Stomach (tissue), 4 donors: Measurements from ENCODE around the gene LGALS4.
"Not testable (repeated sequence)": the region's sequence is repeated elsewhere in the genome, so short reads cannot be mapped to it uniquely, and the experiment has no call there.

Experiments used
- CTCF ChIP-seq, 7 experiments: fragments of 450-650 bp in 4 of 7; fragments of 200-600 bp in 3 of 7; sonication (generic) in 3 of 7; IDR thresholded peaks; one replicate each; pipeline ENCODE4 v1.5.1; 2016 to 2019; ENCODE audit warnings: antibody characterized with exemption in 7 of 7, control low read depth in 2 of 7, mild to moderate bottlenecking in 1 of 7
- EP300 ChIP-seq: sonication (generic); formaldehyde crosslinking; IDR thresholded peaks from one replicate; pipeline ENCODE4 v1.6.1; 2017; ENCODE audit warnings: antibody characterized with exemption
- POLR2A ChIP-seq, 4 donors: fragments of 450-650 bp; IDR thresholded peaks; one replicate each; pipeline ENCODE4 v1.6.1; 2016; ENCODE audit warnings: antibody characterized with exemption in 4 of 4, control low read depth in 2 of 4, mild to moderate bottlenecking in 1 of 4, moderate library complexity in 1 of 4
- POLR2AphosphoS5 ChIP-seq, 3 donors: sonication (generic); formaldehyde crosslinking; IDR thresholded peaks; one replicate each; pipeline ENCODE4 v1.6.1; 2016; ENCODE audit warnings: antibody characterized with exemption in 3 of 3

- not testable (repeated sequence) for TF ChIP-seq POLR2AphosphoS5 (IDR thresholded peaks at IDR 0.05); CTCF (IDR thresholded peaks at IDR 0.05); POLR2A (IDR thresholded peaks at IDR 0.05); EP300
These were observed 13.2 kb upstream of the LGALS4 start for GRCh38 chr19:38825936-38826335.
